Testis (tissue), 3 donors: ENCODE results near the gene PPP1R12B. TPM values are rescaled to one million over a fixed set of nuclear protein-coding genes. Genes with fewer than 3 reads are reported as not detected.

ENCODE experiments used
- DNase-seq: peaks from one replicate; pipeline ENCODE4 v3.0.0-alpha.2; 2019
- H3K27ac ChIP-seq, 2 donors: fragments of 200-600 bp; sonication (generic); one replicate each; pipeline ENCODE4 v1.5.1; 2019
- H3K27me3 ChIP-seq: fragments of 200-600 bp; sonication (generic); one replicate; pipeline ENCODE4 v1.5.1; 2019
- H3K36me3 ChIP-seq: fragments of 200-600 bp; sonication (generic); one replicate; pipeline ENCODE4 v1.5.1; 2017; ENCODE audit warnings: low read depth; ENCODE audit errors: missing control alignments
- H3K4me1 ChIP-seq: fragments of 200-600 bp; sonication (generic); one replicate; pipeline ENCODE4 v1.5.1; 2019
- H3K4me3 ChIP-seq, 2 donors: fragments of 200-600 bp; sonication (generic); one replicate each; pipeline ENCODE4 v1.5.1; 2017 to 2019
- H3K9me3 ChIP-seq: fragments of 200-600 bp; sonication (generic); one replicate; pipeline ENCODE4 v1.5.1; 2017
- POLR2A ChIP-seq: fragments of 450-650 bp; IDR thresholded peaks from one replicate; pipeline ENCODE4 v1.6.1; 2017; ENCODE audit warnings: antibody characterized with exemption, mild to moderate bottlenecking, moderate library complexity
- WGBS, 2 donors: methylation state at CpG; one replicate each; pipeline ENCODE4 v1.1.5; 2018; 5-methylcytosine and 5-hydroxymethylcytosine counted together
- intact Hi-C: fragments of 100-400 bp; cut with DNase I; formaldehyde crosslinking; loops from one replicate; pipeline ENCODE4 v1.15.1; 2023; ENCODE audit warnings: low total_unique reads
- polyA plus RNA-seq: library from polyadenylated mRNA; stranded (reverse); fragments of 350-450 nt; fragmentation: Illumina TruSeq; extraction: RNeasy Lipid Tissue Mini Kit (QIAGEN cat#74804); gene quantifications from one replicate; pipeline ENCODE4 v1.2.3, GENCODE V29; 2014; ENCODE audit warnings: low read depth, low replicate concordance; ENCODE audit not compliant: insufficient read depth
- total RNA-seq, 2 donors: library from RNA; depleted of rRNA; stranded (reverse); fragments of >200 nt; gene quantifications; one replicate each; pipeline ENCODE4 v1.2.3, GENCODE V29; 2016
- TF ChIP-seq, protein P1 (sequence below), 3 experiments: fragments of 450-650 bp in 2 of 3; fragments of 200-600 bp in 1 of 3; sonication (generic) in 1 of 3; IDR thresholded peaks; one replicate each; pipeline ENCODE4 v1.5.1; 2016 to 2019; ENCODE audit warnings: antibody characterized with exemption in 3 of 3, mild to moderate bottlenecking in 2 of 3, moderate library complexity in 1 of 3

Gene PPP1R12B
- total and polyA plus RNA-seq, 3 donors from 2014 or later, result 32.6 to 61.2 (median 54.6) TPM

DNA sequence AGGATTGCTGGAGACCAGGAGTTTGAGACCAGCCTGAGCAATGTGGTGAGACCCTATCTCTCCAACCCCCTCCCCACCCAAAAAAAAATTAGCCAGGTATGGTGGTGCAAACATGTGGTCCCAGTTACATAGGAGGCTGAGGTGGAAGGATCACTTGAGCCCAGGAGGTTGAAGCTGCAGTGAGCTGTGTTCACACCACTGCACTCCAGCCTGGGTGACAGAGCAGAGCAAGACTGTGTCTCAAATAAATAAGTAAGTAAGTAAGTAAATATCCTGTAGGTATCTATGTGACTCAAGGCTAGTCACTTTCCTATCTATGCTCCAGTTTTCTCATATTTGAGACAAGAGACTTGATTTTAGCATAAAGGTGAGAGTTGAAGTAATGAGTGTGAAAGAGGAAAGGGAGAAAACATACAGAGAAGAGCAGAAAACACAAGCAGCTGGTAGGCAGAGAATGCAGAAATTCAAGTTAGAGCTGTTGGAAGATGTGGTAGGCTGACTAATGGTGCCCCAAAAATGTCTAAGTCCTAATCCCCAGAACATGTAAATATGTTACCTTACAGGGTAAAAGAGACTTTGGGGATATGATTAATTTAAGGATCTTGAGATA lies 7.5 kb downstream of the PPP1R12B start:
- H3K27ac ChIP-seq, result no peak overlapping the region
- TF ChIP-seq POLR2A, result no peak
- TF ChIP-seq, protein P1, sequence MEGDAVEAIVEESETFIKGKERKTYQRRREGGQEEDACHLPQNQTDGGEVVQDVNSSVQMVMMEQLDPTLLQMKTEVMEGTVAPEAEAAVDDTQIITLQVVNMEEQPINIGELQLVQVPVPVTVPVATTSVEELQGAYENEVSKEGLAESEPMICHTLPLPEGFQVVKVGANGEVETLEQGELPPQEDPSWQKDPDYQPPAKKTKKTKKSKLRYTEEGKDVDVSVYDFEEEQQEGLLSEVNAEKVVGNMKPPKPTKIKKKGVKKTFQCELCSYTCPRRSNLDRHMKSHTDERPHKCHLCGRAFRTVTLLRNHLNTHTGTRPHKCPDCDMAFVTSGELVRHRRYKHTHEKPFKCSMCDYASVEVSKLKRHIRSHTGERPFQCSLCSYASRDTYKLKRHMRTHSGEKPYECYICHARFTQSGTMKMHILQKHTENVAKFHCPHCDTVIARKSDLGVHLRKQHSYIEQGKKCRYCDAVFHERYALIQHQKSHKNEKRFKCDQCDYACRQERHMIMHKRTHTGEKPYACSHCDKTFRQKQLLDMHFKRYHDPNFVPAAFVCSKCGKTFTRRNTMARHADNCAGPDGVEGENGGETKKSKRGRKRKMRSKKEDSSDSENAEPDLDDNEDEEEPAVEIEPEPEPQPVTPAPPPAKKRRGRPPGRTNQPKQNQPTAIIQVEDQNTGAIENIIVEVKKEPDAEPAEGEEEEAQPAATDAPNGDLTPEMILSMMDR (IDR thresholded peaks at IDR 0.05), result no peak
- H3K27me3 ChIP-seq, result no peaks in the 10 kb centered on the region
- no peak overlapping the region for H3K4me3 ChIP-seq
- H3K4me1 ChIP-seq, result peaks cover 4% of the 10 kb centered on the region
- no peaks in the 10 kb centered on the region for H3K36me3 ChIP-seq
- no peaks in the 10 kb centered on the region for H3K9me3 ChIP-seq
- no peak for DNase-seq
- intact Hi-C loops, result no loop called here

DNA sequence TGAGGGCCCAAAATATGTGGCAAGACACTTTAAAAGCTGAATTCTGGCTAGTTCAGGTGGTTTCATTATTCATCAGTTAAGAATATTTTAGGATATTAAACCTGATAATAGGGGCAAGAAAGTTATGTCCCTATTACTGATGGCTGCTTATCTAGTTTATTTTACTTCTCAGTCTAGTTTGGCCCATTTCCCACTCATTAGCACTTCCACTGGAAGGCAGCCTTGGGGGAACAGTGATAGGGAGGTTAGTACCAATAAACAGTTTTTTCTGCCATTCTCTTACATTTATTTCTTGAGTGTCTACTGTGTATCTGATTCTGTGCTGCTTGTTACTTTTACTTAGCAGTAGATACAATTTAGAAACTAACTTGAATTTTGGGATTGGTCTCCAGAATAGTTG lies 9.0 kb downstream of the PPP1R12B start:
- no peak for TF ChIP-seq POLR2A
- TF ChIP-seq, protein P1 (IDR thresholded peaks at IDR 0.05), result no peak
- intact Hi-C loops, result no loop called here
- no peak overlapping the region for H3K27ac ChIP-seq
- H3K27me3 ChIP-seq, result no peaks in the 10 kb centered on the region
- no peak overlapping the region for H3K4me3 ChIP-seq
- DNase-seq, result no peak
- no peaks in the 10 kb centered on the region for H3K36me3 ChIP-seq
- no peaks in the 10 kb centered on the region for H3K9me3 ChIP-seq
- H3K4me1 ChIP-seq, result peaks cover 4% of the 10 kb centered on the region

DNA sequence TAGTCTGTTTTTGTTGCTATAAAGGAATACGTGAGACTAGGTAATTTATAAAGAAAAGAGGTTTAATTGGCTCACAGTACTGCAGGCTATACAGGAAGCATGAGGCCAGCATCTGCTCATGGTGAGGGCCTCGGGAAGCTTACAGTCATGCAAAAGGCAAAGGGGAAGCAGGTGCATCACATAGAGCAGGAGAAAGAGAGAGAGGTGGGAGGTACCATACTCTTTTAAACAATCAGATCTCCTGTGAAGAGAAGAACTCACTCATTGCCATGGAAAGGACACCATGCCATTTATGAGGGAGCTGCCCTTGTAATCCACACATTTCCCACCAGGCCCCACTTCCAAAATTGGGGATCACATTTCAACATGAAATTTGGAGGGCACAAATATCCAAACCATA lies 12.7 kb downstream of the PPP1R12B start:
- WGBS, 2 donors, result 93 to 95% methylated on average over 2 of the region's 2 CpGs
- peaks cover 4% of the 10 kb centered on the region for H3K4me1 ChIP-seq
- no peaks in the 10 kb centered on the region for H3K27me3 ChIP-seq
- H3K36me3 ChIP-seq, result no peaks in the 10 kb centered on the region
- H3K4me3 ChIP-seq, result no peak overlapping the region
- H3K9me3 ChIP-seq, result no peaks in the 10 kb centered on the region
- TF ChIP-seq, protein P1 (IDR thresholded peaks at IDR 0.05), result no peak
- no peak for TF ChIP-seq POLR2A
- intact Hi-C loops, result no loop called here
- no peak overlapping the region for H3K27ac ChIP-seq
- no peak for DNase-seq

DNA sequence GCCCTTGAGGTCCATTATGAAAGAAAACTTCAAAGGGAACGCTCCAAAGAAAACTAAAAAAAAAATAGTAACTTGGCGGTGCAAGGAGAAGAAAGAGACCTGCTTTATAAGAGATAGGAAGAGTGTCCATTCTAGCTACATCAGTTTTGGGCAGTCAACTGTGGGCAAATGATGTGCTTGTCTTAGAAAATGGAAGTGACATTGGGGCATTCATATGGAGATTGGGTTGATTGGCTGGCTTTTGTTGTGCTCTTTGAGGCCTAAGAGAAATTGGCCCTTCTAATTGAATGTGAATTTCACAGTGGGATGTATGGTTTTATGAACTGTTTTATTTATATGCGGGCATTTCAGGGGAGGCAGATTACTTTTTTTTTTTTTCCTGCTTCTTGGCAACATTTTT lies 13.2 kb downstream of the PPP1R12B start:
- no peaks in the 10 kb centered on the region for H3K27me3 ChIP-seq
- WGBS, 2 donors, result 84 to 88% methylated on average over 3 of the region's 3 CpGs
- TF ChIP-seq, protein P1 (IDR thresholded peaks at IDR 0.05), result no peak
- no peak for TF ChIP-seq POLR2A
- no peak for DNase-seq
- peaks cover 4% of the 10 kb centered on the region for H3K4me1 ChIP-seq
- intact Hi-C loops, result no loop called here
- H3K27ac ChIP-seq, result no peak overlapping the region
- no peak overlapping the region for H3K4me3 ChIP-seq
- H3K9me3 ChIP-seq, result no peaks in the 10 kb centered on the region
- no peaks in the 10 kb centered on the region for H3K36me3 ChIP-seq

DNA sequence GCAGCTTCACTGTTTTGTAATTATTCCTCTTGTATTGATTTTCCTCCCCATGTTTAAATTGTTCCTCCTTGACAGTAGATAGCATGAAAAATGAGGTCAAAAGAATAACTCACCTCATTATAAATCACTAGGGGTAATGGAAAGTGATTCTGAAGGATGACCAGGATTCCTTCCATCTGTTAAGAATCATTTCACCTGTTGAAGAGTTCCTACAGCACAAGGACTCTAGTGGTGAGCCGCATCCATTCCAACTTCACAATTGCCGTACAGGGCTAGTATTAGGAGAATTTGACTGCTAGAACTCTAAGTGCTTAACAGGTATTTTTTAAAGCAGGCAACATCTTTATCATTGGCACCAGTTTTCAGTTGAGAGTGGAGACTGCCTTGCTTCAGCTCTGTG lies 13.7 kb downstream of the PPP1R12B start:
- Histone ChIP-seq H3K4me1 (peaks cover 3% of the 10 kb centered on the region), H3K36me3 (no peaks in the 10 kb centered on the region), H3K27ac (no peak overlapping the region), H3K4me3 (no peak overlapping the region), H3K9me3 (no peaks in the 10 kb centered on the region), H3K27me3 (no peaks in the 10 kb centered on the region)
- WGBS, 2 donors, result 90 to 93% methylated on average over 2 of the region's 2 CpGs
- intact Hi-C loops, result no loop called here
- no peak for DNase-seq
- no peak for TF ChIP-seq POLR2A
- TF ChIP-seq, protein P1 (IDR thresholded peaks at IDR 0.05), result no peak
